ENCODE measurements around the gene SCART1.

GRCh38 chr10:133421336-133422222, 32.2 kb upstream of the SCART1 start:
- TF ChIP-seq CTCF (IDR thresholded peaks at IDR 0.05) = no peak
- TF ChIP-seq ZNF121 (CRISPR knock-in tag; IDR thresholded peaks at IDR 0.05) = no peak
- TF ChIP-seq FOXK1 (CRISPR knock-in tag; IDR thresholded peaks at IDR 0.05) = no peak
- no peak for TF ChIP-seq EMX1 (CRISPR knock-in tag; IDR thresholded peaks at IDR 0.05)
- no peak for TF ChIP-seq MXD4 (CRISPR knock-in tag; IDR thresholded peaks at IDR 0.05; ENCODE audit: borderline replicate concordance)
- TF ChIP-seq IRF1 (CRISPR knock-in tag; IDR thresholded peaks at IDR 0.05) = no peak
- no peak for TF ChIP-seq TEAD4 (CRISPR knock-in tag; IDR thresholded peaks at IDR 0.05)
- TF ChIP-seq TEAD1 (CRISPR knock-in tag; IDR thresholded peaks at IDR 0.05) = no peak
- no peak for TF ChIP-seq ATF3 (CRISPR knock-in tag; conservative IDR thresholded peaks at IDR 0.05)
- TF ChIP-seq ZNF281 (CRISPR knock-in tag; IDR thresholded peaks at IDR 0.05) = no peak
- no peak for TF ChIP-seq TP53 (CRISPR knock-in tag; IDR thresholded peaks at IDR 0.05)
- no peak for TF ChIP-seq ETV6 (CRISPR knock-in tag; IDR thresholded peaks at IDR 0.05)
